SH-SY5Y (cell line): ENCODE measurements around the gene WNT3.

Source experiments
- GATA2 ChIP-seq: IDR thresholded peaks from 2 replicates; pipeline ENCODE4 v1.6.1; 2011; ENCODE audit warnings: mild to moderate bottlenecking, low read depth, low read length
- GATA3 ChIP-seq: IDR thresholded peaks from 2 replicates; pipeline ENCODE4 v1.6.1; 2011; ENCODE audit warnings: low read depth, mild to moderate bottlenecking, low read length, moderate library complexity

GRCh38 chr17:46717999-46718398 is 100.5 kb downstream of the WNT3 start:
- TF ChIP-seq GATA2, result no peak
- no peak for TF ChIP-seq GATA3
